Measurements from ENCODE around the gene ZNF292.
A peak's percentile ranks its signal among the peaks of the same experiment; 100 is the strongest.
"Not testable (repeated sequence)": the region's sequence is repeated elsewhere in the genome, so short reads cannot be mapped to it uniquely, and the experiment has no call there.

Gene ZNF292

GRCh38 chr6:87154993-87155841 lies at the start of gene ZNF292:
TSS of gene ZNF292 (plus strand) at chr6:87155565. CDS start at chr6:87155592, 27 bp downstream.
- peak; percentile 92 to 93 (median 92) for DNase-seq

GRCh38 chr6:87105823-87106222 lies 49.5 kb upstream of the ZNF292 start:
- no peak for DNase-seq

- DNase-seq: no peak
Measured at GRCh38 chr6:87110636-87111035, 44.7 kb upstream of the ZNF292 start.

GRCh38 chr6:87115402-87116135 lies 39.8 kb upstream of the ZNF292 start:
- no peak for DNase-seq

GRCh38 chr6:87116922-87117321 lies 38.4 kb upstream of the ZNF292 start:
- no peak for DNase-seq

- no peak for DNase-seq
Measured at GRCh38 chr6:87118054-87118453, 37.3 kb upstream of the ZNF292 start.

GRCh38 chr6:87122477-87122876 lies 32.9 kb upstream of the ZNF292 start:
- no peak for DNase-seq

- DNase-seq: no peak
Measured at GRCh38 chr6:87124074-87124473, 31.3 kb upstream of the ZNF292 start.

GRCh38 chr6:87126501-87126900 lies 28.9 kb upstream of the ZNF292 start:
- no peak for DNase-seq

GRCh38 chr6:87127737-87128136 lies 27.6 kb upstream of the ZNF292 start:
- DNase-seq: no peak

GRCh38 chr6:87136963-87137362 lies 18.4 kb upstream of the ZNF292 start:
- DNase-seq: no peak

GRCh38 chr6:87139236-87139635 lies 16.1 kb upstream of the ZNF292 start:
- DNase-seq: peak in 1 of 4 experiments; percentile 4

- DNase-seq: not testable (repeated sequence)
Measured at GRCh38 chr6:87139927-87140326, 15.4 kb upstream of the ZNF292 start.

- no peak for DNase-seq
Measured at GRCh38 chr6:87146363-87146762, 9.0 kb upstream of the ZNF292 start.

GRCh38 chr6:87150406-87150805 lies 5.0 kb upstream of the ZNF292 start:
- DNase-seq: no peak

GRCh38 chr6:87151471-87151780 lies 3.9 kb upstream of the ZNF292 start:
- DNase-seq: no peak

GRCh38 chr6:87151781-87152525 lies 3.4 kb upstream of the ZNF292 start:
- peak; percentile 34 to 61 (median 54) for DNase-seq

- DNase-seq: no peak
Measured at GRCh38 chr6:87152526-87152955, 2.8 kb upstream of the ZNF292 start.

GRCh38 chr6:87154641-87154992 lies 748 bp upstream of the ZNF292 start:
- DNase-seq: no peak

GRCh38 chr6:87155842-87156815 lies 764 bp downstream of the ZNF292 start:
- DNase-seq: peak in 2 of 4 experiments; percentile 20 to 47

GRCh38 chr6:87157596-87157995 lies 2.2 kb downstream of the ZNF292 start:
- not testable (repeated sequence) for DNase-seq

GRCh38 chr6:87161299-87161698 lies 5.9 kb downstream of the ZNF292 start:
- no peak for DNase-seq
